Myocyte (in vitro differentiated cells): ENCODE data around the gene GREM2. TPM values are rescaled to one million over a fixed set of nuclear protein-coding genes. Genes with fewer than 3 reads are reported as not detected.
A peak's percentile ranks its signal among the peaks of the same experiment; 100 is the strongest.

Experiments
- DNase-seq: peaks from one replicate; pipeline ENCODE4 v3.0.0-alpha.2; 2012; ENCODE audit warnings: low read depth
- polyA plus RNA-seq: library from polyadenylated mRNA; unstranded; fragments of >200 nt; gene quantifications from one replicate; pipeline ENCODE4 v1.2.1, GENCODE V29; 2012; ENCODE audit warnings: missing spikeins
- total RNA-seq: library from RNA; depleted of rRNA; stranded (reverse); fragments of >200 nt; gene quantifications from 2 replicates; pipeline ENCODE4 v1.2.3, GENCODE V29; 2014

Gene GREM2
- total RNA-seq, result 0.08 TPM in 1 of 2 replicates, not detected in the other
- polyA plus RNA-seq, result 0.19 TPM

DNA sequence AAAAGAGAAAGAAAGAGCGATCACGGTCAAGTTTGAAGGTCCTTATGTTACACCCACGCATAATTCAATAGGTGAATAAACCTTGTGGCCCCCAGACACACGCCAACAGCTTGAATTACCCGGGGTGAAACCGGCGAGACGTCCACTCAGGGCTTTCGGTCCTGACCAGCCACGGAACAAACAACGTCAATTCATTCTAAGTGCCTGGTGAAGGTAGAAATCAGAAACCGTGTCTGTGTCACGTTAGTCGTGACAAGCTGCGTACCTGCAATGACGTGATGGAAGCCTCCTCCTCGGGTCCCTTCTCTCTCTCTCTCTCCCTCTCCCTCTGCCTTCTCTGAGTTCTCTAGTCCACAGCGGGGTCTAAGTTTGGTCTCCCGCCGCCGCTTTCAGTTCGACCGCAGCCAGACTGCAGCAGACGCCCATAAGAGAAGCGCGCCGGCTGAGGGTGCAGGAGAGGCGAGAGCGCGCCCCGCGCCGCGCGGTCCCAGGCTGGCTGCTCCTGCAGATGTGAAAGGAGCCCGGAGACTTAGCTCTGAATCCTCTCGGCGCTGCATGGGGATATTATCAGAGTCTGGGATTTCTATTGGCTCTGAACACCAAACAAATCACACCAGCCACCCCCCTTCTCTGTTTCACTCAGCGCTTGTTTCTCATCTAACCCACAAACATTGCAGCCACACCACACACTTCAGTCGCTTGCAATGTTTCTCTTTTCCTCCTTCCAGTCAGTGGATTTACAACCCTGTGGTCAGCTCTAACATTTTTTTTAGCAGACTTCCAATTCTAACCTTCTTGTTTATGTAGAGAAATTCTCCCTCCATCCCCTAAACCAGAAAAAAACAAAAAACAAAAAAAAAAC, at the start of gene GREM2:
GREM2 (minus strand) TSS at position 537 of the 862 bp plus-strand sequence. CDS start 118,680 bp downstream, outside the sequence.
- peak; percentile 82 for DNase-seq

DNA sequence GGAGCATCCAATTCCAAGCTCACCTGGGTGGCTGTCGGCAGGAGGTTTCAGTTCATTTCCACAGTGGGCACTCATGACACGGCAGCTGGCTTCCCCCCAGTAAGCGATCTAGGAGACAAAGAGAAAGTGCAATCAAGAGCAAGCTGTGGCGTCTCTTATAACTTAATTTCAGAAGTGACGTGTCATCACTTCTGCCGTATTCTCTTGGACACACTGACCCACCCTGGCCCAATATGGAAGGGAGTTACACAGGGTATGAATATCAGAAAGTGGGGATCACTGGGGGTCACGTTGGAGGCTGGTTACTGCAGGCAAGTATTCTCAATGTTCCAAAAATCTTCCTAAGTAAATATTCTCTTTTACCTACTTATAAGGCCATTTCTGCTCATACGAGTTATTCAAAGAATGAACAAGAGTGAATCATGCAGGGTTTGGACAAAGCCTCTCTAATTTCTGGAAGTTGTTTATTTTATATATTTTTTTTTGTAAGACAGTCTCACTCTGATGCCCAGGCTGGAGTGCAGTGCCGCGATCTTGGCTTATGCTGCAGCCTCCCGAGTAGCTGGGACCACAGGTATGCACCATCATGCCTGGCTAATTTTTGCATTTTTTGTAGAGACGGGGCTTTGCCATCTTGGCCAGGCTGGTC, 46.5 kb upstream of the GREM2 start:
- DNase-seq, result peak; percentile 3

DNA sequence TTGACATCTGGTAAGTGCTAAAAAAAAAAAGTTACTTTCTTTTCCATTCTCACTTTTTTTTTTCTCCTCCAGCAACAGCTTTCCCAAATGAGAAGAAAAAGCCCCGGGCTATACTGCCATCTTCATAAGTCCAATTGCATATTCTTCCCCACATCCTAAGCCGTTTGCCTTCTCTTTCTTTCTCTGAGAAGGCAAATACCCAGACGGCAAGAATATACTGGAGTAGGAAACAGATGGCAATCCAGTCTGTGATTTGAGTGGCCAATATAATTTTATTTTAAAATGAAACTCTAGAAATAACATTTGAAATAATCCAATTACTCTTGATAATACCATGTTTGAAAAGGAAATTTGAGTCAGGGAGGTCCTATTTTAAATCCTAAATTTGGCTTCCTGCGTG, 44.6 kb upstream of the GREM2 start:
- DNase-seq, result no peak

DNA sequence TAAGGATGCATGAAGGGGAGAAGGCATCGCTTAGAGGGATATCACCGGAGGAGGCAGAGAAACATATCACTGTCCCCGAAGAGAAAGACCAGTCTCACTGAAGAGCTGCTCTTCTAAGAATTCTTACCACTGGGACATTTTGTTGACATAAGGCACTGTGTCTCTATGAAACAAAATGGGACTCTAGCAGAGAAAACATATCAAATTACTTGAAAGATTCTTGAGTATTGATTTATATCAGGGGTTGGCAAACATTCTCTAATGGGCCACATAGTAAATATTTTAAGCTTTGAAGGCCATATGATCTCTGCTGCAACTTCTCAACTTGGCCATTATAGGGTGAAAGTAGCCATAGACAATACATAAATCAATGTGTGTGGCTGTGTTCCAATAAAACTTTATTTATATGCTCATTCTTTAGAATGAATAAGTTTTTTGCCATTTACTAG, 41.0 kb upstream of the GREM2 start:
- DNase-seq, result no peak

DNA sequence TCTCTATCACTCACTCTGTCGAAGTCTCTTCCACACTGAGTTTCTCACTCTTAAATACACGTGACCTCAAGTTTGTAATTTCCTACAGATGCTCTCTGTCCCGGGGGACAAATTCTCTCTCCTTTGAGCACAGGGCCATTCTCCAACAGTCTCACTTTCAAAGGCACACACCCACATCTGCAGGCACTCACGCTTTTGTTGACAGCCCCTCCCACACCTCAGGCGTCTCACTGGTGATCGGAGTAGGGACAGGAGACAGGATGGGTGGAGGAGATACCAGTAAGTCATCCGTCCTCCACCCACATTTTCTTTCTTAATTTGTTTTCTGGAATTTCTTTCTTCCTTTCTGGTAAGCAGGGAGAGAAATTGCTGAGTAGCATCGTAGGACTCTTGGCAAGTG, 40.6 kb upstream of the GREM2 start:
- DNase-seq, result no peak

DNA sequence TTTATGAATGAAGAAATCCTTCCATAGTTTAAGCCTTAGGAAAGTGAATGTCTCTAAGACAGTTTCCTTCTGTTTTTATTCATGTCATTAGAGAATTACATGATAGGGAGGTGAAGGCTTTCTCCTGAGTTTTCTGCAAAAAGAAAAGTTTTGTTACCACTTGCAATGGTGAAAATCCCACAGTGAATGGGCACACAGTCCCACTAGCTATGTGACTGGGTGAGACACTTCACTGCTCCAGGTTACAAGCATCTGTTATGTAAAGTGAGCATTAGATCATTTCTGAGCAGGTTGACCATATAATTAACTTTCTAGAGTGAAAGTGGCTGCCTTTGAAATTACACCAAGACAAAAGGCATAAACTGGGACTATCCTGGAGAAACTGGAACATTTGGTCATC, 38.9 kb upstream of the GREM2 start:
- no peak for DNase-seq

DNA sequence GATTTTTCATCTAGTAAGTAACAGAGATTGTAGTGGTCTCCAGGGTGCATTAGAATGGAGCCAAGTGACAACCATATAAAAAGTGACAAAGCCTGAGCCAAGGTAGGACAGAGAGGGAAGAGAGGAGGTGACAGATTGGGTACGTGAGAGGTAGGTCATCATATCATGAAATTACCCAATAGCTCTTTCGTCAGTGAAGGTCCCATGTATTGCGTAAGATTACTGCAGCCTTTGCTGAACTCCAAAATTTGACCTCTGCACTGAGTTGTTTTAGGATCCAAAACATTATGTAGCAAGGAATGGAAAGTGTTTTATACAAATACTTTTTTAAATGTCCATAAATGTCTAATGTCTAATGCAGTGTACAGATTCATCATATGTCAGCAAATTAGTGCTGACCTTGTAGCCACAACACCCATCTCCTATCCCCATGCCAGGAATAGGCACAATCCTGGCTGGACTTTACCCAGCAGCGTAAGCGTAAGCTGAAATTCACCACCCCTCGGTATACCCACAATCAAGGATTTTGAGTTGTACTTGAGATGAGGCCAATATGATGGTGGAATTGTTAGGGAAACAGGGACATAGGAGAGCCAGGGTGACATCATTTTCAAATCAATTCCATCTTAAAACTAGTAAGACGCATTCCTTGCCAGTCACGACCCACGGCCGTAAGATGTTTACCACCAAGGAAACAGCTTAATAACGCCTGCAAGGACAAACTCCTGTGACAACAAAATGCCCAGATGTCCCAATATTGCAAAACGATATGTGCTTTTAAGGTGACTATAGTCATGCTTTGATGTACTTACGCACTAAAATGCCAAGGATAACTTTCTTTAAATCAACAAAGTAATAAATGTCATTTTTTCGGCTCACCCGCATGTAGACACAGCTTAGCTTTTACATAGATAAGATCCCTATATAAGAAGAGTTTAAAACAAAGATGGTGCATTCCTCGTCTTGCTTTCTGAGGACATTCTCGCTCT, 38.1 kb upstream of the GREM2 start:
- DNase-seq, result no peak

DNA sequence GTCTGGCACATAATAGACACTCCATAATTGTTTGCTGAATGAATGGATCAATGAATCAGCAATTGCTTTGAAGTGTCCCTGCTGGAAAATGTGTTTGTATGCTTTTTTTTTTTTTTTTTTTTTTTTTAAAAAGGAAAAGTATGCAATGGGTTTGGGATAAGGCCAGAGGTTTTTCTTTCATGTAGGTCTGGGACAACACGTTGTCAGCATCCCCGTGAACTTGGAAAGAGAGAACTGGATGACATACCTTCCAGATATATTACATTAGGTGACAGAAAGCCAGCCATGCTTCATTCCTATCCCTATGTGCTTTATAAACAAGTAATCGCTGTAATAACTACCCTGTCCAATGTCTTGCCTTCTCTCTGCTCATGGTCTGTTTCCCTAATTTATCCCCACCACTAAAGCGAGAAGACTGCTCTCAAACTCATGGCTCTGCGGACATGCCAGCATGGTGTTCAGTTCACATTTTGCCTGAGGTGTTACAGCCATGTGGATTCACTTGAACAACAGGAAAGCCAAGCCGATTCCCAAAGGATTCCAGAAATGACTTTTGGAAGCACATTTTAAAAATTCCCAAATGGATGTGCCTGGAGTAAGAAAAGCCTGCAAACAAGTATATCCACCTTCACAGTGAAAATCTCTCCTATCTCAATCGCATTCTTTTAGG, 34.8 kb upstream of the GREM2 start:
- DNase-seq, result no peak

DNA sequence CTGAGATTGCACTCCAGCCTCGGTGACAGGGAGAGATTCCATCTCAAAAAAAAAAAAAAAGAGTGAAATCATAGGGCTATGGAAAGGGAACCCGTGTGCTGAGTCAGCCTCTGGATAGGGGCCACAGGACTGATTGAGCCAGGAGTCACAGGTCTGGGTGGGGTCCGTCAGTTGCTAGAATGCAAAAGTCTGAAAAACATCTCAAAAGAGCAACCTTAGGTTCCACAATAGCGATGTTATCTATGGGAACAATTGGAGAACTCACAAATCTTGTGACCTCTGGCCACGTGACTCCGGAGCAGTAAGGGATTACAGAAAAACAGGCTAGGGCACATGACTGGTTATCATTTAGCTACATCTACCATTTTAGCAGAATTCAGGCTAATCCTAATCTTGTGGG, 32.8 kb upstream of the GREM2 start:
- no peak for DNase-seq

DNA sequence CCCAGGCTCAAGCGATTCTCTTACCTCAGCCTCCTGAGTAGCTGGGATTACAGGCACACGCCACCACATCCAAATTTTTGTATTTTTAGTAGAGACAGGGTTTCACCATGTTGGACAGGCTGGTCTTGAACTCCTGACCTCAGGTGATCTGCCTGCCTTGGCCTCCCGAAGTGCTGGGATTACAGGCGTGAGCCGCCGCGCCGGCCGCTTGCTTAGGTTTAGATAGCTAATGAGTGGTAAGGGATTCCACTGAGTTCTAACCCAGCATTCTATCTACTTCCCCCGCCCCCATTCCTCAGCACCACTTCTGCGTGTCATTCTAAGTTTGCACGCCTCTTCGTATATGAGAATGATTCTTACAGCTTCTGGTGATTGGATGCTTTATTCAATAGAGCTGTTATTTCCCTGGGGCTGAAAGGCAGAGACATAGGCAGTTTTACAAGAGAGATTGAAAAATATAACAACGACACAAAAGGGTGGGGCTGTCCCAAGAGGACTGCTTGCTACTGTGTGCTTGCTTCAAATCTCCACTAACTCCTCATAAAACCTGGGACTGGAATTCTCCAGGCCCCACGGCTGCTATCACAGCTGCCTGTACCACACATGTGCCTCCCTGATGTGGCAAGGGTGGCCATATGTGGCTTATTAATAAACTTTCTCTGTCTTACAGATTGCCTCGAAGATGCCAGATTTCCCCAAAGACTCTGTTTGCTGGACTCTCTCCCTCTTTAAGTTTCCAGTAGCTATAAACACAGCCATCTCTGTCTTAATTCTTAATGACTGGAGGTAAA, 23.7 kb upstream of the GREM2 start:
- peak; percentile 10 for DNase-seq

DNA sequence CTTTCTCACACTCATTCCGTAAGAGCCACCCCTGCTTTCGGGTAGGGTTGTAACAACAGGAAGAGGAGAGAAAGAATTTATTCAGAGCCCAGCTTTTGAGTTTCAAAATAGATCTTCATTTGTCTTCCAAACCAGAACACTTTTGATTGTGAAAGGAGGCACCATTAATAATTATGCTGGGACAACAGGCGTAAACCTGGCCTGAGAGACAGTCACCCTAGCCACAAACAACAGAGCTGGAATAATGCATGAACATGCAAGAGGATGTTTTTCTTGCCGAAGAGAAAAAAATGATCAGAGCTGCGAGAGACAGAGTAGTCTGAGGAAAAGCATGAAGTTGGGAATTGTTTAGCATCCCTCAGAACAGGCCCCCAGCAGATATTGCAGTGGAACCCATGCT, 18.5 kb upstream of the GREM2 start:
- no peak for DNase-seq

DNA sequence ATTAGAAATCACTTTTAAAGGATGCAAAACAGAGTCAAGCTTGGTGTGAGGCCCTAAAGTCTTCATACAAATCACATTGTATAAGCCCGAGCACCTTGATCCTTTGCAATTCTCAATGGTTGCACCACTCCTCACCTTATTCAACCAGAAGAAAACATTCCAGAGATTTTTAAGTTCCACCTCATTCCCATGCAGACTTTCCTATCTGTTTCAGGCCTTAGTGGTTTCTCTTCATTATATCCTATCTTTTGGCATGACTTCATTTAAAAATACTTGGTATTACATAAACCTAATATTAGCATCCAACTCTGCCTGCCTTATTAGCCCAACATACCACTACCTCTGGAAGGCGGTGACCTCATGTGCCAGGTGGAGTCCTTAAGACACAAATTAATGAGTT, 9.3 kb upstream of the GREM2 start:
- DNase-seq, result peak; percentile 13

DNA sequence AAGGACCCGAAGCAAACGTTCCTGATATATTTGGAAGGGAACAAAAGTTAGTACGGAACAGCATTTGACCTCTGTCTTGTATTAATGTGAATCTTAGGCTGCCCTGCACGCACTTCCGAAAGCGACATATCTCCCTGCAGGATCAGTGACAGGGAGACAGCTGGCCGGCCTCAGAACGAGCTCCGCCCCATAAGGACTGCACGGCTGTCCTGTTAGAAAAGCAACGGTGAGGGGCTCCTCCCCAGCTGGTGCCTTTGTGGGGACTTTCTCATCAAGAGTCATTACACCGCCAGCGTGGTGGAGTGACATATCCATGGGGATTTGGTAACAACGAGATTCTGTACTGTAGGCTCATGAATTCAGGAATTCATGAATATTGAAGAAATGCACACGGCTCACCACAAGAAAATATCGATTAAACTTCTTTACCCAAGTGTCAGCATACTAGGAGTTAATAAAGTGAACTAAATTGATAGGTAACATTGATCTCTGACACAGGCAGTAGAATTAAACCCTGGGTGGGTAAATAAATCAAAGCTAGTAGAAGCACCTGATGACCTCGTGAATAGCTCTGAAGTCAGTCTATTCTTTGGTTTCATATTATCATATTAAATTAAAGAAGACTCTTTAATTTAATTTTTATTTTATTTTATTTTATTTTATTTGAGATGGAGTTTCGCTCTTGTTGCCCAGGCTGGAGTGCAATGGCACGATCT, 8.1 kb upstream of the GREM2 start:
- DNase-seq, result peak; percentile 78

DNA sequence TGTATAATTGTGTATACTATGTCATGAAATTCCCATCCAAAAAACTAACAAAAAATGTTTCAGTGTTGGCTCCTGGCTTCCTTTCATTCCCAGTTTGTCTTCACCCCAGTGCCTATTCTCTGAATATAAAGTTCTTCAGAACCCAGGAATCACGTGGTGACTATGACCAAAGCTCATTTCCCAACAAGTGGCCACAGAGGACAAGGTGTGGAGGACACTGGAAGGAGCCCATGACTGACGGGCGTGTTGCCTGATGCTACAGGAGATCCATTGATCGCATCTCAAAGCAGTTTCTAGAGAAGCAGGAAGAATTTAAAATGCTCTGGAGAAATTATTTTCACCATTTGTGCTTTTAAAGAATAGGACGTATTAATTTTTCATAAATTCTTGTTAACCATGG, 7.4 kb upstream of the GREM2 start:
- peak; percentile 27 for DNase-seq

DNA sequence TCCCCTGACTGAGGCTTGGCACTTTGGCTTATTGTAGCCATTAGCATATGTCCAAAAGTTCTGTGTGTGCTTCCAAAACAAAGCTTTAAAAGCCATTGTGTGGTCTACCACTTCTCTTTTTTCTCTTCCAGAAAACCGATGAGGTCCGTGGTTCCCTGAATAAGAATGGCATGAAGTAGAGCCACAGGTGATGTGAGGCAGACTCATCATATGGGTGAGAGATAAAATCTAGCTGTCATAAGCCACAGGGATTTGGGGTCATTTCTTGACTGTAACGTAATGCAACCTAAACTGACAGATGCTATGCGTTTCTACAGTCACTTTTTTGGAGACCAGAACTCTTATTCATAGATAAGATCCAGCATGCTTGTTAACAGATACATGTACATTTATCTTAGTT, 7.0 kb upstream of the GREM2 start:
- peak; percentile 38 for DNase-seq

DNA sequence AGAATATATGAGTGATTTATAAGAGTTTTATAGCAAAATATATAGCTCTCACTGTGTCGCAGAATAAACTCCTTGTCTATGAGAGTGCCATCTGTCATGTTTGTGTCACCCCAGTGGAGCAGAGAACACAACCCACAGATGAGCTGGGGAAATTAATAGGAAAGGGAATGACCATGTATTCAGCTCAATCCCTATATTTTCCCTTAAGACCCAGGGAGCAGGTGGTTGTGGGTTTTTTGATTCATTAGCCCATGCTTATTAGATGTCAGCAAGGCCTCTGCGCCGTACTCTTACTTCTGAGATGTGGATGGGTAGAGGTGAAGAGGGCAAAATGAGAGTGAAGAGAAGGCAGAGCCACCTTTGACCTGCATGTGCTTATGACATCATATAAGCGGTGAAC, 4.1 kb upstream of the GREM2 start:
- no peak for DNase-seq

DNA sequence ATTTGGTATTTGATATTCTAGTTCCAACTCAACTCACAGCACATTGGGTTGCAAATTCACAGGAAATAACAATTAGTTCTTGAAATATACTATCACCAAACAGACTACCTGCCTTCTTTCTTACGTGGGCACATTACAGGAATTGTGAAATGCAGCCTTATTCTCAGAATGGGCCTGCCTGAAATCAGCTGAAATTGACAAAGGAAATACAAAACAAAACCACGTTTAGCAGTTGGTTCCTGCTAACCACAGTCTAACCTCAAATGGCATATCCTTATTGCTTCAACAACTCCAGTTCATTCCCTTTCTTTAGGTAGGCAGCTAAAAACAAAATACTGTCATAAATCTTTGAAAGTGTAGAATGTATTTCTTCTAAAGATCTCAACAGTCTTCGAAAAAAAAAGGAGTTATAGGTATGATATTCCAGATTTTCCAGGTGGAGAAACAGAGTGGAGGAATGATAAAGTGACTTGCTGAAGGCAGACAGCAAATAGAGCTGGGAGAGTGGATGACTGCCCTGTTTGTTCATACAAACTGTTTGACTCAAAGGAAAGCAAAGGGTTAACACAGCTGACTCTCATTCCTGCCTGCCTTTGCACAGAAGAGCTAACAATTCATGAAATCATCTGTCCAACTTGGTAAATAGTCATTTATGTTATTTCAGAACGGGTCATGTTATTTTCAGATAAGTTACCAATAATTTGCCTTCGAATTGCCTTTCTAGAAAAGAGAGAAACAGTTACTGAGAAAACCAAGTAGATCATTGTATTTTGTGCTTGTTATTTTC, 1.6 kb upstream of the GREM2 start:
- peak; percentile 23 for DNase-seq

DNA sequence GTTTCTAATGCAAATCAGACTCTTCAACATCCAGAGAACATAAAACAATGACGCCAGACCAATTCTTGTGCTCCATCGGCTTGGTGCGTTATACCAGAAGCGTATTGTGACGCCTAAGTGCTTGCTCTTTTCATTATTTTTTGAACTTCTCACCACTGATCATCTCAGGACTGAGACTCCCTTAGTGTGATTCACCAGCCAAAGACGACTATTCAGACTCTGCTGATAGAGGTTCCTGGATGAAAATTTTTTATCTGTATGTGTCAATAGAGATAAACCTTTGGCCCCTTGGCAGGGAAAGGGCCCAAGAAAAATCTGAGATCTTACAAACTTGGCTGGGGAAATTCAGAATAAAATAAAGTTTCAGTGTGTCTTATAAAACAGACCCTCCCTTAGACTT, 856 bp upstream of the GREM2 start:
- no peak for DNase-seq

DNA sequence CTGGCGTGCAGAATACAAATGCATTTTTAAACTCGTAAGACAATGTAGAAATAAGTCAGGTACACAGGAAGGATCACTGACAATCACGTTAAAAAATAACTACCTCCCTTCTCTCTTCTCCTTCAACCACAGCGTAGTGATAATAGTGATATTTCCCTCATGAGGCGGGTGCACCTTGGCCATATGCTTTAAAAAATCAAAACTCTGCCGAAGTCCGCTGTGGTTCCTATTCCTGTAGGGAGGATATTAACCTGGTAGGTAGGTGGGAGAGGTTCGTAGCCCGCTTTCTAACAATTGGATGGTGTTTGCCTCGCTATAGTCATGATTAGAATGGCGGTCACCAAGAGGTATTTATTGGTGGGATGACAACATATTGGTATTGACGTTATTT, 732 bp downstream of the GREM2 start:
- no peak for DNase-seq
